ENCODE data around the gene CARMIL3.

DNA sequence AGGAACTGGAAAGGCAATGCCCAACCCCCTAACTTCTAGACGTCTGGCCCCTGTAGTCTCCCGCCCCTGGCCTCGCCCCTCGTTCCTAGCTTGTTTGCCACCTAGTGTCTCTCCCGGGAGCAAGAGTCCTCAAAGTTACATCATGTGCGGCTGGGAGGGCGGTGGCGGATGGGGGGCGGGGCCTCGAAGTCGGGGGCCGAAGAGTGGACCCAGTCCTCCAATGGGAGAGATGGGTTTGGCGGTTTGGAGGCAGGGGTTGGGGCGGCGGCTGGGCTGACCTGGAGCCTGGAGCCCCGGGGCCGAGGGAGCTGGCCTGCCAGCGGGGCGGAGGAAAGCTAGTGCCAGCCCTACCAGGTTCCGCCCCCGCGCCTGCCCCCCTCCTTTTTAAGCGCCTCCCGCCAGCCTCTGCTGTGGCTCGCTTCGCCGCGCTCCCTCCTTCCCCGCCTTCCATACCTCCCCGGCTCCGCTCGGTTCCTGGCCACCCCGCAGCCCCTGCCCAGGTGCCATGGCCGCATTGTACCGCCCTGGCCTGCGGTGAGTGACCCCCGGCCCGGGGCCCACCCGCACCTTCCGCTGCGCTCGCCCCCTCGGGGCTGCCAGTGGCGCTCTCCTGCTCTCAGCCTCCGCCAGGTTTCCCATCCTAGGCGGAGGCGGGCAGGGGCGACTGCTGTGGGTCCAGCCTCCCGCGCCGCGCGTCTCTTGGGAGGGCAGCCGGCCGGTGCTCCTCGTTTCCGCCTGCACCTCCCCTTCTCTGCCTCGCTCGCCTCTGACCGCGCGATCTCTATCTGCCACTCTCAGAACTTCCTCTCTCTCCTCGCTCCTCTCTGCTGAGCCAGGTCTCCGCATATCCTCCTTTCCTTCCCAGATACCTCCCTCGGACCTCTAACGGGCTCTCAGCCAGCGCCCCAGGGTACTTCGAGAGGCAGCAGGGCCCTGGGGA is 42.4 kb downstream of the CARMIL3 start, which contains the start of gene PCK2:
- TF ChIP-seq POLR2AphosphoS5 (IDR thresholded peaks at IDR 0.05; ENCODE audit: borderline replicate concordance, low read depth, low read length) (peak; percentile 81), EZH2 (IDR thresholded peaks at IDR 0.05) (no peak)

Measured in SK-N-MC (cell line).